Measurements from ENCODE around the gene SGSH. TPM values are rescaled to one million over a fixed set of nuclear protein-coding genes. Genes with fewer than 3 reads are reported as not detected.

The SGSH gene
- polyA plus RNA-seq, 1 donor (not counting 4 experiments of a cell fraction or from before 2014, with no cell fraction given), result 9.6 TPM

DNA sequence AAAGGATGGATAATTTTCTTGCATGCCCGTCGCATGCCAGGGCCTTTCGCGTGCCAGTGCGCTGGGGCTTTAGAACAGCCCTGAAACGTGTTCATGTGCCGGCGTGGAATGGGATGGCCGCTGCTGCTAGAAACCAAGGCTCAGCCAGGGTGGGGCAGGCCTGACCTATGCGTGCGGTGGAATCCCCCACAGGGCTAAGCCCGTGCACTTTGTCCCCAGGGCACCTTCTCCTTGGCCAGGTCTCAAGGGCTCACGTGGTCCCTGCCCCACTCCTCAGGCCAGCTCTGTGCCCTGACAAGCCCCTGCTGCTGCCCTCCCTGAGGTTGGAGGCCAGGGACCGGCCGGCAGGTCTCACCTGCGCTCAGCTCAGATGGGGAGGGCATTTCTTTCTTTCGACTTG lies 27.4 kb upstream of the SGSH start:
- H3K79me2 ChIP-seq (ENCODE audit: control insufficient read depth, insufficient read depth, low read length), result no peaks in the 10 kb centered on the region
- no peaks in the 10 kb centered on the region for H3K36me3 ChIP-seq (ENCODE audit: control insufficient read depth in 2 of 2, extremely low read depth in 1 of 2, insufficient read depth in 2 of 2, low read length in 2 of 2)
- no peak for FAIRE-seq
- H3K4me1 ChIP-seq (ENCODE audit: control insufficient read depth, extremely low read depth, insufficient read depth, low read length), result no peaks in the 10 kb centered on the region
- H3K27ac ChIP-seq (ENCODE audit: control insufficient read depth, insufficient read depth, low read length), result no peak overlapping the region
- H3K9me3 ChIP-seq (ENCODE audit: control insufficient read depth, low read depth, low read length), result no peaks in the 10 kb centered on the region
- H3K27me3 ChIP-seq (ENCODE audit: control insufficient read depth, extremely low read depth, insufficient read depth, low read length), result no peaks in the 10 kb centered on the region
- H3K4me3 ChIP-seq (ENCODE audit: control insufficient read depth in 2 of 3, extremely low read depth in 1 of 3, insufficient read depth in 2 of 3, low read depth in 1 of 3, low read length in 3 of 3), result no peak overlapping the region
- no peak overlapping the region for H3K4me2 ChIP-seq (ENCODE audit: control insufficient read depth, extremely low read depth, insufficient read depth, low read depth, low read length)
- H3K9ac ChIP-seq (ENCODE audit: control insufficient read depth, extremely low read depth, insufficient read depth, low read length), result no peak overlapping the region
- no peak for TF ChIP-seq EZH2 (IDR thresholded peaks at IDR 0.05; ENCODE audit: low read length)
- TF ChIP-seq, protein P1, sequence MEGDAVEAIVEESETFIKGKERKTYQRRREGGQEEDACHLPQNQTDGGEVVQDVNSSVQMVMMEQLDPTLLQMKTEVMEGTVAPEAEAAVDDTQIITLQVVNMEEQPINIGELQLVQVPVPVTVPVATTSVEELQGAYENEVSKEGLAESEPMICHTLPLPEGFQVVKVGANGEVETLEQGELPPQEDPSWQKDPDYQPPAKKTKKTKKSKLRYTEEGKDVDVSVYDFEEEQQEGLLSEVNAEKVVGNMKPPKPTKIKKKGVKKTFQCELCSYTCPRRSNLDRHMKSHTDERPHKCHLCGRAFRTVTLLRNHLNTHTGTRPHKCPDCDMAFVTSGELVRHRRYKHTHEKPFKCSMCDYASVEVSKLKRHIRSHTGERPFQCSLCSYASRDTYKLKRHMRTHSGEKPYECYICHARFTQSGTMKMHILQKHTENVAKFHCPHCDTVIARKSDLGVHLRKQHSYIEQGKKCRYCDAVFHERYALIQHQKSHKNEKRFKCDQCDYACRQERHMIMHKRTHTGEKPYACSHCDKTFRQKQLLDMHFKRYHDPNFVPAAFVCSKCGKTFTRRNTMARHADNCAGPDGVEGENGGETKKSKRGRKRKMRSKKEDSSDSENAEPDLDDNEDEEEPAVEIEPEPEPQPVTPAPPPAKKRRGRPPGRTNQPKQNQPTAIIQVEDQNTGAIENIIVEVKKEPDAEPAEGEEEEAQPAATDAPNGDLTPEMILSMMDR (optimal IDR thresholded peaks at IDR 0.05 in 1 of 3, IDR thresholded peaks at IDR 0.05 in 1 of 3, conservative IDR thresholded peaks at IDR 0.05 in 1 of 3; ENCODE audit: extremely low read depth in 1 of 3, insufficient read depth in 2 of 3, low read length in 3 of 3), result no peak
- H2AFZ ChIP-seq (ENCODE audit: control insufficient read depth, low read length), result no peak overlapping the region
- DNase-seq (ENCODE audit: low read depth, low spot score), result no peak
- dilution Hi-C loops (cut with MboI; ENCODE audit: extremely low pct_ligation_motif_present, low sequenced_read_pairs), result no loop called here
- H4K20me1 ChIP-seq (ENCODE audit: control insufficient read depth, extremely low read depth, insufficient read depth, low read length), result no peaks in the 10 kb centered on the region
- no peaks in the 10 kb centered on the region for H3K9me1 ChIP-seq (ENCODE audit: control insufficient read depth, extremely low read depth, insufficient read depth, low read length)

DNA sequence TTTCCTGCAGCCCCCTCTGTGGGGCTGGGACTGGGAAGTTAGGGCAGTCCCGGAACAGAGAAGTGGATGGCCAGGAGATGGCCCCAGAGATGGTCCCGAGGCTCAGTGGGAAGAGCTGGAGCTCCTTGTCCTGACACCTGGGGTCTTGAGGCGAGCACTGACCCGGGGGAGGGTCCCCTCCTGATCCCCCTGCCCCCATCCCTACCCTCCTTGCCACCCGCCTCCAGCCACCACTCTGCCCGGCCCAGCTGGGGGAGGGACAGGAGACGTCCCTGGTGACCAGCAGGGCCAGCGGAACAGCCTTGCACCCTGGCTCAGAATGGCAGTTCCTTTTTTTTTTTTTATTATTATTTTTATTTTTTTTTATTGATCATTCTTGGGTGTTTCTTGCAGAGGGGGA lies 26.6 kb upstream of the SGSH start:
- Histone ChIP-seq H3K79me2 (ENCODE audit: control insufficient read depth, insufficient read depth, low read length) (no peaks in the 10 kb centered on the region), H3K9me3 (ENCODE audit: control insufficient read depth, low read depth, low read length) (no peaks in the 10 kb centered on the region), H3K9me1 (ENCODE audit: control insufficient read depth, extremely low read depth, insufficient read depth, low read length) (no peaks in the 10 kb centered on the region), H4K20me1 (ENCODE audit: control insufficient read depth, extremely low read depth, insufficient read depth, low read length) (no peaks in the 10 kb centered on the region), H3K4me3 (ENCODE audit: control insufficient read depth in 2 of 3, extremely low read depth in 1 of 3, insufficient read depth in 2 of 3, low read depth in 1 of 3, low read length in 3 of 3) (no peak overlapping the region), H3K4me1 (ENCODE audit: control insufficient read depth, extremely low read depth, insufficient read depth, low read length) (no peaks in the 10 kb centered on the region), H3K36me3 (ENCODE audit: control insufficient read depth in 2 of 2, extremely low read depth in 1 of 2, insufficient read depth in 2 of 2, low read length in 2 of 2) (no peaks in the 10 kb centered on the region), H3K4me2 (ENCODE audit: control insufficient read depth, extremely low read depth, insufficient read depth, low read depth, low read length) (no peak overlapping the region), H3K27me3 (ENCODE audit: control insufficient read depth, extremely low read depth, insufficient read depth, low read length) (no peaks in the 10 kb centered on the region), H3K27ac (ENCODE audit: control insufficient read depth, insufficient read depth, low read length) (no peak overlapping the region), H3K9ac (ENCODE audit: control insufficient read depth, extremely low read depth, insufficient read depth, low read length) (no peak overlapping the region), H2AFZ (ENCODE audit: control insufficient read depth, low read length) (no peak overlapping the region)
- FAIRE-seq (no peak), DNase-seq (ENCODE audit: low read depth, low spot score) (no peak)
- dilution Hi-C loops (cut with MboI; ENCODE audit: extremely low pct_ligation_motif_present, low sequenced_read_pairs), result no loop called here
- TF ChIP-seq, protein P1 (optimal IDR thresholded peaks at IDR 0.05 in 1 of 3, IDR thresholded peaks at IDR 0.05 in 1 of 3, conservative IDR thresholded peaks at IDR 0.05 in 1 of 3; ENCODE audit: extremely low read depth in 1 of 3, insufficient read depth in 2 of 3, low read length in 3 of 3), result no peak
- no peak for TF ChIP-seq EZH2 (IDR thresholded peaks at IDR 0.05; ENCODE audit: low read length)
